Pancreas (tissue), 10 donors: Measurements from ENCODE around the gene TJP2. TPM values are rescaled to one million over a fixed set of nuclear protein-coding genes. Genes with fewer than 3 reads are reported as not detected.

ENCODE experiments used
- ATAC-seq, 4 donors: fragments of 200-7000 bp; cut with Tn5 transposase; one replicate each; pipeline versions ENCODE4 v1.8.0 to v1.9.1; 2020; ENCODE audit warnings: mild to moderate bottlenecking in 4 of 4, moderate library complexity in 4 of 4
- DNase-seq, 6 donors: peaks; one replicate each; pipeline ENCODE4 v3.0.0-alpha.2; 2020
- FAIRE-seq: peaks from 2 replicates; lab custom pipeline; 2012; peaks lifted over from hg19 to GRCh38; lab: Jason Lieb, UNC
- H3K27ac ChIP-seq, 4 donors: fragments of 200-600 bp; sonication (generic); 1 replicate in 3 of 4; 2 replicates in 1 of 4; pipeline versions ENCODE4 v1.5.0 to v1.8.0; 2020
- H3K27me3 ChIP-seq, 4 donors: fragments of 200-600 bp; one replicate each; pipeline ENCODE4 v1.8.0; 2021
- H3K36me3 ChIP-seq, 3 donors: fragments of 200-600 bp; sonication (generic) in 1 of 3; one replicate each; pipeline versions ENCODE4 v1.5.0 to v1.8.0; 2020 to 2021
- H3K4me1 ChIP-seq, 3 donors: fragments of 200-600 bp; one replicate each; pipeline ENCODE4 v1.8.0; 2021
- H3K4me3 ChIP-seq, 4 donors: fragments of 200-600 bp; sonication (generic) in 2 of 4; one replicate each; pipeline versions ENCODE4 v1.5.0 to v1.8.0; 2020 to 2021
- H3K9me3 ChIP-seq, 4 donors: fragments of 200-600 bp; one replicate each; pipeline ENCODE4 v1.8.0; 2021
- WGBS, 2 donors: extraction: QIAGEN DNeasy Blood & Tissue Kit; methylation state at CpG; one replicate each; pipeline ENCODE4 v1.1.7; 2013; 5-methylcytosine and 5-hydroxymethylcytosine counted together
- intact Hi-C, 3 donors: fragments of 100-400 bp; cut with DNase I; formaldehyde crosslinking; loops; one replicate each; pipeline versions ENCODE4 v1.11.1 to v1.14.2; 2022
- polyA plus RNA-seq, 2 donors: library from polyadenylated mRNA; stranded (reverse); fragments of 200-250 nt; gene quantifications; one replicate each; pipeline ENCODE4 v1.2.3, GENCODE V29; 2013
- total RNA-seq, 6 donors: library from RNA; stranded (reverse); fragmentation: NEBNext Ultra II Directional in 4 of 6; extraction: Animal tissue kit (Norgen Biotek cat#: 25700) in 4 of 6; gene quantifications; one replicate each; pipeline versions ENCODE4 v1.2.1 to v1.2.4, GENCODE V29; 2021 to 2023
- TF ChIP-seq, protein P1 (sequence below), 4 donors: fragments of 200-600 bp; sonication (generic) in 3 of 4; IDR thresholded peaks; one replicate each; pipeline versions ENCODE4 v1.5.0 to v1.8.0; 2021; ENCODE audit warnings: antibody characterized with exemption in 4 of 4
- donor health status: healthy with polysubstance abuse.
- donor health status: DM: no; HTN: no; CAD: no; lungs with moderate emphysema.
- donor health status: DM: no; HTN: no; CAD: no.
- donor health status: control.
- donor health status: control.
- donor health status: Bipolar disorder and iron deficiency.
- donor health status: DM: yes; HTN: yes; CAD: no.
- donor health status: DM: no; HTN: no; CAD: no.
- donor health status: DM: no; HTN: no; CAD: no.
- donor health status: DM: yes; HTN: yes; CAD: no.

The TJP2 gene
- total and polyA plus RNA-seq, 8 donors = 24.1 to 70.3 (median 31.5) TPM

- Histone ChIP-seq H3K4me1 (no peaks in the 10 kb centered on the region), H3K27me3 (no peaks in the 10 kb centered on the region), H3K9me3 (no peaks in the 10 kb centered on the region), H3K36me3 (no peaks in the 10 kb centered on the region), H3K27ac (no peak overlapping the region), H3K4me3 (no peak overlapping the region)
- no peak for ATAC-seq
- intact Hi-C loops = no loop called here
- TF ChIP-seq, protein P1, sequence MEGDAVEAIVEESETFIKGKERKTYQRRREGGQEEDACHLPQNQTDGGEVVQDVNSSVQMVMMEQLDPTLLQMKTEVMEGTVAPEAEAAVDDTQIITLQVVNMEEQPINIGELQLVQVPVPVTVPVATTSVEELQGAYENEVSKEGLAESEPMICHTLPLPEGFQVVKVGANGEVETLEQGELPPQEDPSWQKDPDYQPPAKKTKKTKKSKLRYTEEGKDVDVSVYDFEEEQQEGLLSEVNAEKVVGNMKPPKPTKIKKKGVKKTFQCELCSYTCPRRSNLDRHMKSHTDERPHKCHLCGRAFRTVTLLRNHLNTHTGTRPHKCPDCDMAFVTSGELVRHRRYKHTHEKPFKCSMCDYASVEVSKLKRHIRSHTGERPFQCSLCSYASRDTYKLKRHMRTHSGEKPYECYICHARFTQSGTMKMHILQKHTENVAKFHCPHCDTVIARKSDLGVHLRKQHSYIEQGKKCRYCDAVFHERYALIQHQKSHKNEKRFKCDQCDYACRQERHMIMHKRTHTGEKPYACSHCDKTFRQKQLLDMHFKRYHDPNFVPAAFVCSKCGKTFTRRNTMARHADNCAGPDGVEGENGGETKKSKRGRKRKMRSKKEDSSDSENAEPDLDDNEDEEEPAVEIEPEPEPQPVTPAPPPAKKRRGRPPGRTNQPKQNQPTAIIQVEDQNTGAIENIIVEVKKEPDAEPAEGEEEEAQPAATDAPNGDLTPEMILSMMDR (IDR thresholded peaks at IDR 0.05) = no peak
- no peak for DNase-seq
- no peak for FAIRE-seq
Observed at GRCh38 chr9:69317894-69318293, 143.8 kb downstream of the TJP2 start.

- Histone ChIP-seq H3K27me3 (no peaks in the 10 kb centered on the region), H3K9me3 (no peaks in the 10 kb centered on the region), H3K4me1 (no peaks in the 10 kb centered on the region), H3K4me3 (no peak overlapping the region), H3K27ac (no peak overlapping the region), H3K36me3 (no peaks in the 10 kb centered on the region)
- ATAC-seq = no peak
- TF ChIP-seq, protein P1 (IDR thresholded peaks at IDR 0.05) = no peak
- no peak for FAIRE-seq
- intact Hi-C loops = no loop called here
- WGBS, 2 donors = 76 to 78% methylated on average over 6 of the region's 6 CpGs
- DNase-seq = no peak
Observed at GRCh38 chr9:69319324-69320025, 145.4 kb downstream of the TJP2 start.

- Histone ChIP-seq H3K4me1 (peaks cover 0 to 6% (median 0%) of the 10 kb centered on the region in 3 donors), H3K36me3 (no peaks in the 10 kb centered on the region), H3K9me3 (no peaks in the 10 kb centered on the region), H3K4me3 (no peak overlapping the region), H3K27ac (no peak overlapping the region), H3K27me3 (no peaks in the 10 kb centered on the region)
- intact Hi-C loops = no loop called here
- WGBS, 2 donors = 22 to 24% methylated on average over 1 of the region's 1 CpG
- FAIRE-seq (no peak), DNase-seq (no peak), ATAC-seq (no peak)
- TF ChIP-seq, protein P1 (IDR thresholded peaks at IDR 0.05) = no peak
Observed at GRCh38 chr9:69322256-69322655, 148.2 kb downstream of the TJP2 start.

- ATAC-seq = no peak
Observed at GRCh38 chr9:69323861-69324260, 149.8 kb downstream of the TJP2 start.

More at GRCh38 chr9:69323861-69324260, 149.8 kb downstream of the TJP2 start:
- Histone ChIP-seq H3K36me3 (no peaks in the 10 kb centered on the region), H3K4me3 (no peak overlapping the region), H3K4me1 (peaks cover 0 to 6% (median 0%) of the 10 kb centered on the region in 3 donors), H3K27ac (no peak overlapping the region), H3K27me3 (no peaks in the 10 kb centered on the region), H3K9me3 (no peaks in the 10 kb centered on the region)
- intact Hi-C loops = no loop called here
- WGBS, 2 donors = 37 to 38% methylated on average over 2 of the region's 2 CpGs
- no peak for DNase-seq
- peak; percentile 75 for FAIRE-seq
- TF ChIP-seq, protein P1 (IDR thresholded peaks at IDR 0.05) = no peak

Other genes with a start within 250 kb of the TJP2 start
- gene PRKACG, start 160.2 kb upstream of the TJP2 start, total RNA-seq = not detected
- gene PRKACG, start 160.2 kb upstream of the TJP2 start, polyA plus RNA-seq = not detected
- 10 to 100 TPM in 2 of 6 donors, 1 to 10 TPM in 4; 7.0 to 12.0 (median 9.5) TPM for gene FXN, start 138.5 kb upstream of the TJP2 start, total RNA-seq
- gene FXN, start 138.5 kb upstream of the TJP2 start, polyA plus RNA-seq = 1 to 10 TPM; 6.2 to 7.4 TPM
- gene ENTREP1, start 150.9 kb downstream of the TJP2 start, total RNA-seq = 1 to 10 TPM; 2.7 to 7.9 (median 4.8) TPM
- gene ENTREP1, start 150.9 kb downstream of the TJP2 start, polyA plus RNA-seq = 1 to 10 TPM; 5.2 to 8.8 TPM